ENCODE results near the gene MYH11.

DNA sequence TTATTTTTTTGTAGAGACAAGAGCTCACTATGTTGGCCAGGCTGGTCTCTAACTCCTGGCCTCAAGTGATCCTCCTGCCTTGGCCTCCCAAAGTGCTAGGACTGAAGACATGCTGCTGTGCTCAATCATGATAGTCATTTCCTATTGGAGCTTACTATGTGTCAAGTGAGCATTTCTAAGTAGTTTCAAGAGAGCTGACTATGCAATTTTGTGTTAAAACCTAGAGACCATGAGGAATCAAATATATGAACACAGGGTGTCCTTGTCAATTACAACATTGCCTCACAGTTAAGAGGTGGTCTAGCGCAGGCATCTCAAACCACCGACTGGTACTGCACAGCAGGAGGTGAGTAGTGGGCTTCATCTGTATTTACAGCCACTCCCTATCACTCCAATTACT, 37.8 kb downstream of the MYH11 start:
- TF ChIP-seq POLR2A (IDR thresholded peaks at IDR 0.05; ENCODE audit: low read depth, low read length) = no peak
- TF ChIP-seq POLR2AphosphoS5 (IDR thresholded peaks at IDR 0.05; ENCODE audit: low read depth, low read length) = no peak
